K562 (cell line): Measurements from ENCODE around the gene HOMEZ. TPM values are rescaled to one million over a fixed set of nuclear protein-coding genes. Genes with fewer than 3 reads are reported as not detected.

Experiments
- ARID4B ChIP-seq: sonication (generic); formaldehyde crosslinking; IDR thresholded peaks from 2 replicates; pipeline ENCODE4 v1.8.0; 2022; ENCODE audit warnings: mild to moderate bottlenecking, missing genetic modification reagents
- CSDE1 ChIP-seq, 2 experiments: fragments of 450-650 bp; IDR thresholded peaks; 2 replicates each; pipeline ENCODE4 v1.6.1; 2016; ENCODE audit warnings: mild to moderate bottlenecking in 1 of 2
- EHMT2 ChIP-seq: fragments of 450-650 bp; IDR thresholded peaks from 2 replicates; pipeline ENCODE4 v1.6.1; 2018; ENCODE audit warnings: antibody characterized with exemption
- HCFC1 ChIP-seq: IDR thresholded peaks from 2 replicates; pipeline ENCODE4 v1.6.1; 2012; ENCODE audit warnings: low read depth, low read length, improper control_type of control experiment
- KAT7 ChIP-seq: sonication (generic); formaldehyde crosslinking; IDR thresholded peaks from 2 replicates; pipeline ENCODE4 v1.8.0; 2022; ENCODE audit warnings: missing genetic modification reagents, mild to moderate bottlenecking, borderline replicate concordance
- MYNN ChIP-seq, 2 experiments: sonication (generic); formaldehyde crosslinking in 1 of 2; IDR thresholded peaks; 2 replicates each; pipeline versions ENCODE4 v1.5.0 to v1.6.1; 2016 to 2020; ENCODE audit warnings: antibody characterized with exemption in 1 of 2, missing genetic modification reagents in 1 of 2
- NCOA1 ChIP-seq: fragments of 450-650 bp; IDR thresholded peaks from 2 replicates; pipeline ENCODE4 v1.6.1; 2016; ENCODE audit warnings: low read depth
- NFIC ChIP-seq: fragments of 450-650 bp; IDR thresholded peaks from 2 replicates; pipeline ENCODE4 v1.6.1; 2017; ENCODE audit warnings: mild to moderate bottlenecking, inconsistent platforms
- POLR2A ChIP-seq: fragments of 450-650 bp; conservative IDR thresholded peaks from 2 replicates; pipeline ENCODE4 v1.6.1; 2016
- RREB1 ChIP-seq: fragments of 250-450 bp; sonication (Bioruptor Pico); IDR thresholded peaks from 2 replicates; pipeline ENCODE4 v1.4.0; 2020
- SP2 ChIP-seq: IDR thresholded peaks from 2 replicates; pipeline ENCODE4 v1.6.1; 2011; ENCODE audit warnings: mild to moderate bottlenecking, low read depth, low read length, moderate library complexity; ENCODE audit not compliant: poor library complexity, severe bottlenecking; ENCODE audit errors: extremely low read depth
- ZNF165 ChIP-seq: fragments of 250-450 bp; sonication (Bioruptor Pico); IDR thresholded peaks from 2 replicates; pipeline ENCODE4 v1.4.0; 2020; ENCODE audit warnings: borderline replicate concordance
- ZNF239 ChIP-seq: fragments of 250-450 bp; sonication (Bioruptor Pico); IDR thresholded peaks from 2 replicates; pipeline ENCODE4 v1.4.0; 2020; ENCODE audit warnings: mild to moderate bottlenecking
- ZNF512 ChIP-seq: IDR thresholded peaks from 2 replicates; pipeline ENCODE4 v1.6.1; 2016; ENCODE audit warnings: missing genetic modification characterization, missing compliant biosample characterization
- ZNF57 ChIP-seq: fragments of 450-650 bp; formaldehyde crosslinking; IDR thresholded peaks from 2 replicates; pipeline ENCODE4 v1.4.0; 2020; ENCODE audit warnings: mild to moderate bottlenecking, moderate library complexity
- ZSCAN29 ChIP-seq: fragments of 450-650 bp; IDR thresholded peaks from 2 replicates; pipeline ENCODE4 v1.6.1; 2017
- polyA plus RNA-seq, 8 experiments: library from polyadenylated mRNA; depleted of rRNA in 4 of 8; stranded (reverse) in 5 of 8; unstranded in 3 of 8; fragments of >200 nt; fragmentation: Nextera tagmentation in 2 of 8; fragmentation: Illumina TruSeq in 1 of 8; extraction: Ambion mirVana in 2 of 8; extraction: Trizol in 1 of 8; gene quantifications; 2 replicates each; pipeline versions ENCODE4 v1.2.1 to v1.2.3, GENCODE V29; 2011 to 2014; ENCODE audit warnings: inconsistent platforms in 1 of 8, missing spikeins in 1 of 8
- total RNA-seq, 7 experiments: library from RNA; depleted of rRNA in 6 of 7; stranded (reverse); fragments of >200 nt in 6 of 7; fragmentation: Illumina TruSeq in 2 of 7; extraction: Trizol in 2 of 7; gene quantifications; 2 replicates each; pipeline versions ENCODE4 v1.2.1 to v1.2.3, GENCODE V29; 2011 to 2021; ENCODE audit warnings: low replicate concordance in 1 of 7

The HOMEZ gene
- total and polyA plus RNA-seq, 9 of the 15 experiments (the other 6 are each of a cell fraction or from before 2014, with no cell fraction given) = 3.0 to 30.2 (median 16.9) TPM

- no peak; the same call in 1 of the 2 replicates for TF ChIP-seq ARID4B (CRISPR knock-in tag)
- TF ChIP-seq EHMT2 = peak; percentile 81; the same call in 1 of the 2 replicates
- peak; percentile 58 for TF ChIP-seq NFIC
- no peak for TF ChIP-seq ZNF239 (CRISPR knock-in tag)
- TF ChIP-seq ZSCAN29 = no peak
- no peak for TF ChIP-seq ZNF165 (CRISPR knock-in tag)
- TF ChIP-seq KAT7 (CRISPR knock-in tag) = peak; percentile 18; the same call in 1 of the 2 replicates
- TF ChIP-seq CSDE1 (IDR thresholded peaks at IDR 0.05) = no peak
- no peak for TF ChIP-seq ZNF512
- no peak for TF ChIP-seq ZNF57 (CRISPR knock-in tag)
- TF ChIP-seq MYNN (IDR thresholded peaks at IDR 0.05) = 0 out of 2 replicates have a peak, but pooled peaks have one; percentile 31
- no peak for TF ChIP-seq MYNN (CRISPR knock-in tag; IDR thresholded peaks at IDR 0.05)
- peak; percentile 88 for TF ChIP-seq POLR2A
- TF ChIP-seq NCOA1 = peak; percentile 82
- TF ChIP-seq SP2 = peak; percentile 95
- TF ChIP-seq HCFC1 = 0 out of 2 replicates have a peak, but pooled peaks have one; percentile 39
- no peak for TF ChIP-seq RREB1 (CRISPR knock-in tag)
These were observed 34.9 kb upstream of the HOMEZ start, which contains the start of gene PABPN1 (continued) for GRCh38 chr14:23320584-23321571.
